Measurements from ENCODE around the gene AHRR.

AHRR gene

GRCh38 chr5:403995-404394, 82.5 kb downstream of the AHRR start:
- TF ChIP-seq ZBTB7A (IDR thresholded peaks at IDR 0.05; ENCODE audit: low read depth) (no peak), CEBPB (IDR thresholded peaks at IDR 0.05) (no peak), MAX (IDR thresholded peaks at IDR 0.05) (no peak), TAF1 (IDR thresholded peaks at IDR 0.05; ENCODE audit: low read depth) (no peak), RAD21 (IDR thresholded peaks at IDR 0.05; ENCODE audit: low read depth) (no peak), FOXM1 (IDR thresholded peaks at IDR 0.05; ENCODE audit: borderline replicate concordance, low read depth) (no peak), NFIC (IDR thresholded peaks at IDR 0.05) (no peak), EP300 (IDR thresholded peaks at IDR 0.05; ENCODE audit: borderline replicate concordance) (no peak), EGR1 (IDR thresholded peaks at IDR 0.05) (no peak), REST (IDR thresholded peaks at IDR 0.05; ENCODE audit: low read depth) (no peak), TEAD4 (IDR thresholded peaks at IDR 0.05) (no peak), CREB1 (IDR thresholded peaks at IDR 0.05; ENCODE audit: low read depth) (no peak), TCF12 (IDR thresholded peaks at IDR 0.05; ENCODE audit: low read depth) (no peak), YY1 (IDR thresholded peaks at IDR 0.05; ENCODE audit: low read depth) (no peak)
- TF ChIP-seq, protein P1, sequence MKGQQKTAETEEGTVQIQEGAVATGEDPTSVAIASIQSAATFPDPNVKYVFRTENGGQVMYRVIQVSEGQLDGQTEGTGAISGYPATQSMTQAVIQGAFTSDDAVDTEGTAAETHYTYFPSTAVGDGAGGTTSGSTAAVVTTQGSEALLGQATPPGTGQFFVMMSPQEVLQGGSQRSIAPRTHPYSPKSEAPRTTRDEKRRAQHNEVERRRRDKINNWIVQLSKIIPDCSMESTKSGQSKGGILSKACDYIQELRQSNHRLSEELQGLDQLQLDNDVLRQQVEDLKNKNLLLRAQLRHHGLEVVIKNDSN (IDR thresholded peaks at IDR 0.05) = no peak

DNA sequence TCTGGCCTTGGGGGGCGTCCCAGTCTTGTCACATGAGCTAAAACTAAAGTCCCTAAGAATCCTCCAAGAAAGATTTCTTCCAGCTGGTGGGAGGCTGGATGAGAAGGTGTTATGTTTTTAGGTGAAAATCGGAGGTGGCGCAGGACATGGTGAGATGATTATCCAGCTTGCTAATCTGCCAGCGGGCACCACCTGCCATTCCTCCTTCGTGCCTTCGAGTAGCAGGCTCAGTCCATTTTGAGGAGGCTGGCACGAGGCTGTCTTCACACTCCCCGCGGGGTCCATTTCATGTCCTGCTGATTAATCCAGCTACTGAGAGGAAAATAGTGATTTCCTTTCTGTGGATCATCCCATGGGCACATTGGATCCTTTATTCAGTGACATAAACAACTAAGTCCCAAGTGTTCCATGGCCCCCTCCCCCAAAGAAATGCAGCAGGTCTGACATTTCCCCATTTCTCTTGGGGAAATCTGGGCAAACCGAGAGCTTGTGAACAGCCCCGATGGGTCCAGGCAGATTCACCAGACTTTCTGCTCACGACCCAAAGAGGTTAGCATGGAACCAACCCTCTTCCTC, 83.2 kb downstream of the AHRR start:
- TF ChIP-seq NFIC (IDR thresholded peaks at IDR 0.05) (no peak), ZBTB7A (IDR thresholded peaks at IDR 0.05; ENCODE audit: low read depth) (no peak), TCF12 (IDR thresholded peaks at IDR 0.05; ENCODE audit: low read depth) (no peak), EGR1 (IDR thresholded peaks at IDR 0.05) (no peak), YY1 (IDR thresholded peaks at IDR 0.05; ENCODE audit: low read depth) (no peak), EP300 (IDR thresholded peaks at IDR 0.05; ENCODE audit: borderline replicate concordance) (no peak), CEBPB (IDR thresholded peaks at IDR 0.05) (no peak), TAF1 (IDR thresholded peaks at IDR 0.05; ENCODE audit: low read depth) (no peak), REST (IDR thresholded peaks at IDR 0.05; ENCODE audit: low read depth) (no peak), MAX (IDR thresholded peaks at IDR 0.05) (no peak)

DNA sequence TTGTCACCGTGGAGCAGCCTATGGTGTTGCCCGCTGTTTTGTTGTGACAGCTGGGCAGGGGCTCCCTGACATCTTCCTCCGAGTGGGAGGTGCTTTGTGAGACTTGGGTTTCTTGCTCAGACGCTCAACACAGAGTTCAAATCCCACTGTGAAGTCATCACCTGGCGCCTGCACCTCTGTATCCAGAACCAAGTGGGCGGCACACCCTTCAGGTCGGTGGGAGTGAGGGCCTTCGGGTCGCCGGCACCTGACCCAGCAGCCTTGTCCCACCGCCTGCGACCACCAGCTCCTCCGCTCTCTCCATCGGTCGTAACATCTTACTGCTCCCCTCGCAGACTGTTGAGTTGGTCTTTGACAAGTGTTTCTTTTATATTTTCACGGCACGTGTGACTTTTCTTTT, 83.9 kb downstream of the AHRR start:
- TF ChIP-seq MAX (IDR thresholded peaks at IDR 0.05) = no peak
- no peak for TF ChIP-seq RAD21 (IDR thresholded peaks at IDR 0.05; ENCODE audit: low read depth)
- TF ChIP-seq EP300 (IDR thresholded peaks at IDR 0.05; ENCODE audit: borderline replicate concordance) = no peak
- no peak for TF ChIP-seq REST (IDR thresholded peaks at IDR 0.05; ENCODE audit: low read depth)
- TF ChIP-seq, protein P1 (IDR thresholded peaks at IDR 0.05) = no peak
- no peak for TF ChIP-seq CREB1 (IDR thresholded peaks at IDR 0.05; ENCODE audit: low read depth)
- no peak for TF ChIP-seq NFIC (IDR thresholded peaks at IDR 0.05)
- TF ChIP-seq EGR1 (IDR thresholded peaks at IDR 0.05) = no peak
- no peak for TF ChIP-seq FOXM1 (IDR thresholded peaks at IDR 0.05; ENCODE audit: borderline replicate concordance, low read depth)
- no peak for TF ChIP-seq YY1 (IDR thresholded peaks at IDR 0.05; ENCODE audit: low read depth)
- TF ChIP-seq TCF12 (IDR thresholded peaks at IDR 0.05; ENCODE audit: low read depth) = no peak
- no peak for TF ChIP-seq TEAD4 (IDR thresholded peaks at IDR 0.05)
- no peak for TF ChIP-seq TAF1 (IDR thresholded peaks at IDR 0.05; ENCODE audit: low read depth)
- no peak for TF ChIP-seq ZBTB7A (IDR thresholded peaks at IDR 0.05; ENCODE audit: low read depth)

DNA sequence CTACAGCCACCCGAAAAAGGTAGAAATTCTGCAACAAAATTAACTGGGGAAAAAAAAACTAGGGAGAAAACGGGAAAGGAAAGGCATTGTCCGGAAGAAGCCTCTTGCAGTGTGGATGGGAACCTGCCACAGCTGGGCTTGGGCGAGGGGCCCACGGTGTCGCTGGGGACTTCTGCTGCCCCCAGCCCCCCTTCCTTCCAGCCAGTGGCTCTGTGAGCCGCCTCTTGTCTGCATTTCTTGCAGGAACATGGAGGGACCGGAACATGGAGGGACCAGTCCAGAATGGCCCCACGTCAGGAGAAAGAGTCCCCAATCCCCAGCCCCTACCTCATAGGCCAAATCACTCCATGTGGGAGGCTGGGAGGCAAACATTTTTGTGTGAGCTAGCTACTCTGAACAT, 84.5 kb downstream of the AHRR start:
- TF ChIP-seq RAD21 (IDR thresholded peaks at IDR 0.05; ENCODE audit: low read depth) (no peak), TAF1 (IDR thresholded peaks at IDR 0.05; ENCODE audit: low read depth) (no peak), MAX (IDR thresholded peaks at IDR 0.05) (no peak), ZBTB7A (IDR thresholded peaks at IDR 0.05; ENCODE audit: low read depth) (no peak), NFIC (IDR thresholded peaks at IDR 0.05) (no peak), TCF12 (IDR thresholded peaks at IDR 0.05; ENCODE audit: low read depth) (no peak), EGR1 (IDR thresholded peaks at IDR 0.05) (no peak), CREB1 (IDR thresholded peaks at IDR 0.05; ENCODE audit: low read depth) (no peak), REST (IDR thresholded peaks at IDR 0.05; ENCODE audit: low read depth) (no peak), YY1 (IDR thresholded peaks at IDR 0.05; ENCODE audit: low read depth) (no peak), EP300 (IDR thresholded peaks at IDR 0.05; ENCODE audit: borderline replicate concordance) (no peak), FOXM1 (IDR thresholded peaks at IDR 0.05; ENCODE audit: borderline replicate concordance, low read depth) (no peak), CEBPB (IDR thresholded peaks at IDR 0.05) (no peak), TEAD4 (IDR thresholded peaks at IDR 0.05) (no peak)
- TF ChIP-seq, protein P1 (IDR thresholded peaks at IDR 0.05) = no peak
